DND-41 (cell line): Measurements from ENCODE around the gene OGDH.
A peak's percentile ranks its signal among the peaks of the same experiment; 100 is the strongest.

Experiments
- ATAC-seq: fragments of 200-7000 bp; cut with Tn5 transposase; 3 replicates; pipeline ENCODE4 v1.9.1; 2021; ENCODE audit warnings: low read depth; ENCODE audit not compliant: insufficient read depth
- DNase-seq: peaks from one replicate; pipeline ENCODE4 v3.0.0-alpha.2; 2020
- H2AFZ ChIP-seq: 2 replicates; pipeline ENCODE4 v1.6.0; 2012; ENCODE audit warnings: low read depth, low read length
- H3K27ac ChIP-seq: 2 replicates; pipeline ENCODE4 v1.5.1; 2012; ENCODE audit warnings: low read length, inconsistent platforms
- H3K27me3 ChIP-seq: fragments of 200-600 bp; sonication (generic); 2 replicates; pipeline ENCODE4 v1.6.0; 2012; ENCODE audit warnings: low read length, mild to moderate bottlenecking, inconsistent platforms; ENCODE audit not compliant: insufficient read depth, poor library complexity
- H3K36me3 ChIP-seq: 2 replicates; pipeline ENCODE4 v1.5.1; 2012; ENCODE audit warnings: low read length, inconsistent platforms; ENCODE audit not compliant: insufficient read depth
- H3K4me1 ChIP-seq: 2 replicates; pipeline ENCODE4 v1.5.1; 2012; ENCODE audit warnings: mild to moderate bottlenecking, low read length; ENCODE audit not compliant: insufficient read depth
- H3K4me2 ChIP-seq: 2 replicates; pipeline ENCODE4 v1.6.0; 2012; ENCODE audit warnings: mild to moderate bottlenecking, moderate library complexity, low read length, inconsistent platforms; ENCODE audit not compliant: insufficient read depth
- H3K4me3 ChIP-seq, 2 experiments: fragments of 200-600 bp in 1 of 2; shearing (Covaris generic) in 1 of 2; 2 replicates each; pipeline ENCODE4 v1.5.1; 2012 to 2016; ENCODE audit warnings: inconsistent platforms in 2 of 2, low read length in 2 of 2, mild to moderate bottlenecking in 2 of 2, low read depth in 1 of 2, moderate library complexity in 1 of 2
- H3K79me2 ChIP-seq: 2 replicates; pipeline ENCODE4 v1.6.0; 2012; ENCODE audit warnings: low read length, inconsistent platforms; ENCODE audit not compliant: insufficient read depth
- H3K9ac ChIP-seq: 2 replicates; pipeline ENCODE4 v1.6.0; 2012; ENCODE audit warnings: low read depth, mild to moderate bottlenecking, inconsistent platforms, low read length, moderate library complexity
- H3K9me3 ChIP-seq: 2 replicates; pipeline ENCODE4 v1.5.1; 2012; ENCODE audit warnings: low read length, moderate library complexity, mild to moderate bottlenecking, inconsistent platforms; ENCODE audit not compliant: insufficient read depth, severe bottlenecking
- H4K20me1 ChIP-seq: 2 replicates; pipeline ENCODE4 v1.6.0; 2012; ENCODE audit warnings: low read length; ENCODE audit not compliant: insufficient read depth
- CTCF ChIP-seq: IDR thresholded peaks from 2 replicates; pipeline ENCODE4 v1.5.1; 2012; ENCODE audit warnings: borderline replicate concordance, low read length, moderate library complexity, mild to moderate bottlenecking; ENCODE audit not compliant: poor library complexity, severe bottlenecking; ENCODE audit errors: extremely low read depth
- EZH2 ChIP-seq: IDR thresholded peaks from 3 replicates; pipeline ENCODE4 v1.6.1; 2012; ENCODE audit warnings: borderline replicate concordance, low read depth, mild to moderate bottlenecking, moderate library complexity, low read length, inconsistent platforms; ENCODE audit not compliant: severe bottlenecking

Gene OGDH

DNA sequence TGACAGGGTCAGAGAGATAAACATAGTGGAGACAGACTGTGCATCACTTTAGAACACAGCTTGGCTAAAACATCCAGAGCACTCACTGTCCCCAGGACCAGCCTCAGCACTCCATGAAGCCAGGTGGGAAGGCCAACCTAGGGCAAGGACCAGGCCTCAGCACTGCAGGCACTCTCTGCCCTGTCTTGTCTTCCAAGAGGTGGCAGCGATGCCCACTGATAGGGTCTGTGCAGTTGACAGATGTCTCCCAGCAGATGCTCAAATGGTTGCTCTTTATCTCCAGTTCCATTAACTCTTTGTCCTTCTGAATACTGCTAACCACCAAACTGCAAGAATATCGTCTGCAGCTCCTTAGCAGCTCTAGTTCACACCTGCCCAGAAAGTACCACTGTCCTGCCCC is 41.8 kb upstream of the OGDH start:
- TF ChIP-seq CTCF (peak; percentile 2), EZH2 (no peak)
- Histone ChIP-seq H3K36me3 (peaks cover 55% of the 10 kb centered on the region), H3K9ac (no peak overlapping the region), H3K9me3 (no peaks in the 10 kb centered on the region), H3K4me1 (no peaks in the 10 kb centered on the region), H3K27ac (no peak overlapping the region), H3K4me3 (no peak overlapping the region), H2AFZ (no peak overlapping the region), H4K20me1 (peaks cover 50% of the 10 kb centered on the region), H3K27me3 (no peaks in the 10 kb centered on the region), H3K4me2 (no peak overlapping the region), H3K79me2 (no peaks in the 10 kb centered on the region)
- DNase-seq (no peak), ATAC-seq (no peak)

- Histone ChIP-seq H2AFZ (no peak overlapping the region), H3K36me3 (peaks cover 62% of the 10 kb centered on the region), H3K4me3 (no peak overlapping the region), H4K20me1 (peaks cover 54% of the 10 kb centered on the region), H3K4me2 (no peak overlapping the region), H3K27ac (no peak overlapping the region), H3K79me2 (no peaks in the 10 kb centered on the region), H3K4me1 (no peaks in the 10 kb centered on the region), H3K27me3 (no peaks in the 10 kb centered on the region), H3K9ac (no peak overlapping the region), H3K9me3 (no peaks in the 10 kb centered on the region)
- peak; percentile 64 for DNase-seq
- ATAC-seq: peak; percentile 80
- TF ChIP-seq CTCF (peak; percentile 93), EZH2 (no peak)
Observed at GRCh38 chr7:44565097-44565794, 41.2 kb upstream of the OGDH start.

DNA sequence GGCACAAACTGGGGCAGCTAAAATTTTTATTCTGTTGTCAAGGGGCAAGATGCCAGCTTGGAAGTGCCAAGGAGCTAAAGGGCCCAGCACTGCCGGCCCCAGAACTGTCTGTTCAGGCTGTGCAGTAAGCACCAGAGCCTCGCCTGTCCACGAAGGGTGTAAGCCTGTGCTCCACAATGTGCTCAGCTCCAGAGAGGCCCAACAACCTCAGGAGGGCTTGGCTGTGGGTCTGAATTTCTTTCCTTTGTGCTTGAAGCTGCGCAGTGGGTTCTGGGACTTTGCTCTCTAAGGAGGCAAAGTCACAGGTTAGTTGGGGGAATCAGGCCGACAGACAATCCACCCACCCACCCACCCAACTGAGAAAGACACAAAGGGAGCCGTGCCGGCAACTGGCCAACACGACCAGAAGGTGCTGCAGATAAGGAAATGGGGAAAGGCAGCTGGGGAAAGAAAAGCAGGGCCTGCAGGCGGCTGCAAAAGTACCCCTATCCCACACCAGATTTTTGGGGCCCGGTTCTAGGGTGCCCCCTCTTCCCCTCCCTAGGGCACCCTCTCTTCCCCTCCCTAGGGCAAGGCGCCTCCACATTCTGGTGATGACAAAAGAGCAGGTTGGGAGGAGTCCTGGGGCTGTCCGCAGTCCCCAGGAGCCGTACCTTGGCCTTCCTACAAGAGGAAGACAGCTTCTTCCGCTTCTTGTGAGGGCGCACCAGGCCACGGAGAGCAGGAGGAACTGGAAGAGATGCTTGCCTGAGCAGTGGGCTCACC is 40.5 kb upstream of the OGDH start:
- H3K27me3 ChIP-seq: no peaks in the 10 kb centered on the region
- H3K4me1 ChIP-seq: no peaks in the 10 kb centered on the region
- no peak for DNase-seq
- no peak overlapping the region for H3K27ac ChIP-seq
- peak; percentile 55 for ATAC-seq
- H3K79me2 ChIP-seq: no peaks in the 10 kb centered on the region
- peaks cover 54% of the 10 kb centered on the region for H4K20me1 ChIP-seq
- H3K4me3 ChIP-seq: no peak overlapping the region
- no peak overlapping the region for H2AFZ ChIP-seq
- H3K4me2 ChIP-seq: no peak overlapping the region
- H3K9ac ChIP-seq: no peak overlapping the region
- H3K36me3 ChIP-seq: peaks cover 69% of the 10 kb centered on the region
- no peaks in the 10 kb centered on the region for H3K9me3 ChIP-seq
- TF ChIP-seq EZH2: no peak

DNA sequence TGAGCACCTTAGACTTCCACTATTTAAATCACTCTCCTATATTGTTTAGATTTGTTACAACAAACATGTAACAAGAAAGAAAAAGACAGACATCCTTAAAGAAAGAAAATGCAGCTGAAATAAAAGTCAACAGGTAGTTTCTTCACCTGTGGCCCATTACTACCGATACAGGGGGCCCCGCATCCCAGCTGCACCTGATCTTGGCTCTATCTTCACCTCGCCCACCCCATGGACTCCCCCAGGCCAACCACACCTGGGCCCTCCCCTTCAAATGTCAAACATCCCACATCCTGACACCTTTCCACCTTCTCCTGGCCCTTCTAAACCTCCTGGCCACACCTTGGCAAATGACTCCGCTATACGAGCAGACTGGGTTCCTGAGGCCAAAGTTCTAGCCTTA is 39.7 kb upstream of the OGDH start:
- peaks cover 76% of the 10 kb centered on the region for H3K36me3 ChIP-seq
- peaks cover 54% of the 10 kb centered on the region for H4K20me1 ChIP-seq
- ATAC-seq (no peak), DNase-seq (no peak)
- TF ChIP-seq CTCF: no peak
- no peak for TF ChIP-seq EZH2
- no peaks in the 10 kb centered on the region for H3K27me3 ChIP-seq
- no peak overlapping the region for H2AFZ ChIP-seq
- peaks cover 5% of the 10 kb centered on the region; the same call in 1 of the 2 replicates for H3K79me2 ChIP-seq
- H3K27ac ChIP-seq: no peak overlapping the region
- H3K4me1 ChIP-seq: peaks cover 2% of the 10 kb centered on the region; the same call in 1 of the 2 replicates
- no peaks in the 10 kb centered on the region for H3K9me3 ChIP-seq
- no peak overlapping the region for H3K4me3 ChIP-seq
- no peak overlapping the region for H3K4me2 ChIP-seq
- H3K9ac ChIP-seq: no peak overlapping the region
